Large intestine (tissue), 3 donors: Measurements from ENCODE around the gene FUT8. TPM values are rescaled to one million over a fixed set of nuclear protein-coding genes. Genes with fewer than 3 reads are reported as not detected.
"Not testable (repeated sequence)": the region's sequence is repeated elsewhere in the genome, so short reads cannot be mapped to it uniquely, and the experiment has no call there.

Source experiments
- DNase-seq, 2 donors: peaks; one replicate each; pipeline versions ENCODE4 v3.0.0 to v3.0.0-alpha.2; 2013
- H3K27ac ChIP-seq: one replicate; pipeline ENCODE4 v1.5.1; 2013; ENCODE audit warnings: low read length
- H3K27me3 ChIP-seq: 2 replicates; pipeline ENCODE4 v1.6.1; 2013; ENCODE audit warnings: low read length; ENCODE audit not compliant: control insufficient read depth, insufficient read depth
- H3K36me3 ChIP-seq: 2 replicates; pipeline ENCODE4 v1.6.1; 2013; ENCODE audit warnings: low read length; ENCODE audit not compliant: control insufficient read depth, insufficient read depth
- H3K4me1 ChIP-seq: one replicate; pipeline ENCODE4 v1.6.1; 2013; ENCODE audit warnings: low read length; ENCODE audit not compliant: control insufficient read depth, insufficient read depth
- H3K4me3 ChIP-seq: one replicate; pipeline ENCODE4 v1.5.1; 2013; ENCODE audit warnings: low read length
- H3K9me3 ChIP-seq: one replicate; pipeline ENCODE4 v1.6.1; 2013; ENCODE audit warnings: mild to moderate bottlenecking, low read depth, low read length, moderate library complexity; ENCODE audit not compliant: control insufficient read depth
- WGBS: methylation state at CpG from one replicate; pipeline ENCODE4 v1.1.5; 2013; ENCODE audit warnings: low lambda C conversion rate; ENCODE audit not compliant: insufficient coverage; 5-methylcytosine and 5-hydroxymethylcytosine counted together
- polyA plus RNA-seq: library from polyadenylated mRNA; unstranded; fragments of 120-200 nt; gene quantifications from one replicate; pipeline ENCODE4 v1.2.1, GENCODE V29; 2013

Gene FUT8
- polyA plus RNA-seq, 1 donor: 53.7 TPM

GRCh38 chr14:65689070-65689469 lies 276.5 kb downstream of the FUT8 start:
- peaks cover 2% of the 10 kb centered on the region for H3K36me3 ChIP-seq
- H3K9me3 ChIP-seq: peaks cover 12% of the 10 kb centered on the region
- no peak for DNase-seq
- no peak overlapping the region for H3K27ac ChIP-seq
- H3K27me3 ChIP-seq: no peaks in the 10 kb centered on the region
- no peaks in the 10 kb centered on the region for H3K4me1 ChIP-seq
- H3K4me3 ChIP-seq: no peak overlapping the region

GRCh38 chr14:65692566-65692965 lies 280.0 kb downstream of the FUT8 start:
- H3K4me1 ChIP-seq, H3K27ac ChIP-seq, DNase-seq, H3K4me3 ChIP-seq, H3K36me3 ChIP-seq, H3K27me3 ChIP-seq: not testable (repeated sequence)
- H3K9me3 ChIP-seq: peaks cover 12% of the 10 kb centered on the region
- WGBS: no CpG with 5 or more reads among the region's 31 CpGs

- no peaks in the 10 kb centered on the region for H3K27me3 ChIP-seq
- H3K36me3 ChIP-seq: no peaks in the 10 kb centered on the region
- DNase-seq: no peak
- peaks cover 8% of the 10 kb centered on the region for H3K9me3 ChIP-seq
- no peak overlapping the region for H3K27ac ChIP-seq
- no CpG with 5 or more reads among the region's 1 CpG for WGBS
- no peaks in the 10 kb centered on the region for H3K4me1 ChIP-seq
- H3K4me3 ChIP-seq: no peak overlapping the region
Measured at GRCh38 chr14:65696801-65697200, 284.3 kb downstream of the FUT8 start.

DNA sequence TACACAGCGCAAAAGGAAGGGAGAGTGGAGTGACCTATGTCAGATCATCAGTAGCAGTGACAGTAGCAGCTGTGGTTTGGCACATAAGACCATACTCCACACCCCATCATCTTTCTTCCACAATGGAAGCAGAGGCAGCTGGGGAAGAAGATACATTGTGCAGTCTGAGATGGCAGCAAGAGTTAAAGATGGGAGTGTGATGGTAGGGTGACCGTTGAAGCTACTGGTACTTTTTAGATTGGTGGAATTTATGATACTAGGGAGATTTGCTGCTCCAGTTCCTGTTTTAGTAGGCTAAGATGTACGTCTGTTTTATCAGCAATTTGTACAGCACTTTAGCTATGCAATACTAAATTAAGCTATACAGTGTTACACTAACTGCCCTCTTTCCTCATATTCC lies 291.0 kb downstream of the FUT8 start:
- H3K9me3 ChIP-seq: peaks cover 2% of the 10 kb centered on the region
- no peaks in the 10 kb centered on the region for H3K4me1 ChIP-seq
- no peaks in the 10 kb centered on the region for H3K36me3 ChIP-seq
- no peak for DNase-seq
- no peaks in the 10 kb centered on the region for H3K27me3 ChIP-seq
- no peak overlapping the region for H3K27ac ChIP-seq
- 83% methylated on average over 1 of the region's 3 CpGs for whole genome bisulfite sequencing
- H3K4me3 ChIP-seq: no peak overlapping the region

- Histone ChIP-seq H3K36me3 (no peaks in the 10 kb centered on the region), H3K9me3 (peaks cover 4% of the 10 kb centered on the region), H3K27me3 (no peaks in the 10 kb centered on the region), H3K4me1 (no peaks in the 10 kb centered on the region), H3K4me3 (no peak overlapping the region), H3K27ac (no peak overlapping the region)
- WGBS: 73% methylated on average over 3 of the region's 4 CpGs
- DNase-seq: no peak
Measured at GRCh38 chr14:65703996-65704395, 291.5 kb downstream of the FUT8 start.

DNA sequence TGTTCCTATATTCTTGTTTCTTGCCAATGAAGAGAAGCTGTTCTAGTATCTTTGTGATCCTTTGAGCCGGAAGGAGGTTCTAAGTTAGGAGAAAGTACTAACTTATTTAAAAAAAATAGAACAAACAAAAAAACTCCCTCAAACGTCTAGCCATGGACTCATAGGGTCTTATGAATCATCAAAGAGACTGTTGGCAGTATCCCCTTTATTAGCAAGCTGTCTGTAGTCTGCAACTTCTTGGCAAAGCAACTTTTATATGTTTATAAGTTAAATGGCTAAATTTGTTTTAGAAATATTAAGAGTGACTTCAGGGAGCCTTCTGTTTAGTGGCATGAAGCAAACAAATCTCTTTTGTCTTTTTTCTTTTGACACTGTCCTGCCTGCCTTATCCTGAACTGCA lies 291.9 kb downstream of the FUT8 start:
- no peak overlapping the region for H3K4me3 ChIP-seq
- peaks cover 4% of the 10 kb centered on the region for H3K9me3 ChIP-seq
- no peaks in the 10 kb centered on the region for H3K27me3 ChIP-seq
- no peak for DNase-seq
- H3K4me1 ChIP-seq: no peaks in the 10 kb centered on the region
- WGBS: 100% methylated on average over 1 of the region's 2 CpGs
- no peaks in the 10 kb centered on the region for H3K36me3 ChIP-seq
- H3K27ac ChIP-seq: no peak overlapping the region

GRCh38 chr14:65704850-65705249 lies 292.3 kb downstream of the FUT8 start:
- Histone ChIP-seq H3K9me3 (peaks cover 4% of the 10 kb centered on the region), H3K4me1 (no peaks in the 10 kb centered on the region), H3K27ac (no peak overlapping the region), H3K4me3 (no peak overlapping the region), H3K36me3 (no peaks in the 10 kb centered on the region), H3K27me3 (no peaks in the 10 kb centered on the region)
- DNase-seq: no peak

DNA sequence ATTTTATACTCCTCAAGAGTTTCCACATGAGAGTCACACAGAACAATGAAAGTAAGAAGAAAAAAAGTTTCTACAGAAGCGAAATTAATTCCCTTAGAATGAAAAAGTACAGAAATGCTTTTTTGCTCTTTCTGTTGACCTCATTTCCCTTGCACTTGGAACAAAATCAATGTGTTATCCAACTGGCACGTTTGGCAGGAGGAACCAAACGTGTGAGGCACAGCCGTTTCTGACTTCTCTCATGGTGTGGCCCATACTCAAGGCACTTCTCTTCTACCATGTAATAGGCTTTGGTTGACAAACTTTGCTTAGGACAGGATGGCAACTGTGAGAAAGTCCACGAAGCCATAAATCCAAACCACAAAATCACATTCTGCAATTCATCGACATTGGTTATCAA lies 297.0 kb downstream of the FUT8 start:
- 100% methylated on average over 2 of the region's 6 CpGs for WGBS
- Histone ChIP-seq H3K9me3 (peaks cover 12% of the 10 kb centered on the region), H3K27me3 (no peaks in the 10 kb centered on the region), H3K36me3 (no peaks in the 10 kb centered on the region), H3K4me3 (no peak overlapping the region), H3K4me1 (no peaks in the 10 kb centered on the region), H3K27ac (no peak overlapping the region)
- no peak for DNase-seq

- not testable (repeated sequence) for DNase-seq, H3K27me3 ChIP-seq, H3K4me1 ChIP-seq, H3K4me3 ChIP-seq, H3K27ac ChIP-seq, H3K36me3 ChIP-seq
- no CpG with 5 or more reads among the region's 35 CpGs for WGBS
- H3K9me3 ChIP-seq: peaks cover 38% of the 10 kb centered on the region
Measured at GRCh38 chr14:65716813-65717212, 304.3 kb downstream of the FUT8 start.

DNA sequence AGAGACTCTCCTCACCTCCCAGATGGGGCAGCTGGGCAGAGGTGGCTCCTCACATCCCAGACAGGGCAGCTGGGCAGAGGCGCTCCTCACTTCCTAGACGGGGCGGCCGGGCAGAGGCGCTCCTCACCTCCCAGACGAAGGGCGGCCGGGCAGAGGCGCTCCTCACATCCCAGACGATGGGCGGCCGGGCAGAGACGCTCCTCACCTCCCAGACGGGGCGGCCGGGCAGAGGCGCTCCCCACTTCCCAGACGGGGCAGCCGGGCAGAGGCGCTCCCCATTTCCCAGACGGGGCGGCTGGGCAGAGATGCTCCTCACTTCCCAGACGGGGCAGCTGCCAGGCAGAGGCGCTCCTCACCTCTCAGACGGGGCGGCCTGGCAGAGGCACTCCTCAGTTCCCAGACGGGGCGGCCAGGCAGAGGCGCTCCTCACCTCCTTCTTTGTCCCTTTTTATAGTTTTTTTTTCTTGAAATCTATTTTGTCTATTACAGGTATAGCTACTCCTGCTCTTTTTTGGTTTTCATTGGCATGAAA lies 304.9 kb downstream of the FUT8 start:
- H3K27me3 ChIP-seq, H3K4me3 ChIP-seq: not testable (repeated sequence)
- WGBS: 100% methylated on average over 3 of the region's 29 CpGs

GRCh38 chr14:65718629-65719028 lies 306.1 kb downstream of the FUT8 start:
- H3K27me3 ChIP-seq: no peaks in the 10 kb centered on the region
- H3K36me3 ChIP-seq: peaks cover 15% of the 10 kb centered on the region

More for the DNA sequence above, 304.9 kb downstream of the FUT8 start:
- not testable (repeated sequence) for H3K27ac ChIP-seq, H3K36me3 ChIP-seq, DNase-seq, H3K4me1 ChIP-seq
- peaks cover 38% of the 10 kb centered on the region for H3K9me3 ChIP-seq

More at GRCh38 chr14:65718629-65719028, 306.1 kb downstream of the FUT8 start:
- no peak for DNase-seq
- Histone ChIP-seq H3K4me1 (no peaks in the 10 kb centered on the region), H3K27ac (no peak overlapping the region), H3K9me3 (peaks cover 37% of the 10 kb centered on the region), H3K4me3 (no peak overlapping the region)
- 100% methylated on average over 1 of the region's 1 CpG for WGBS
